Stimulated activated naive B cell treated with anti-CD40 and anti-IgM and Interleukin-4, amounts not matched to agents 10 μg/mL and 1 μg/mL and 100 μg/mL, for 72 hours (primary cell): ENCODE measurements around the gene NOS1.

Source experiments
- ATAC-seq, 2 donors: fragments of 150-1000 bp; cut with Tn5 transposase; replicated peaks; 2 replicates each; pipeline ENCODE4 v1.10.0; 2021; ENCODE audit warnings: moderate library complexity in 1 of 2
- DNase-seq: peaks from one replicate; pipeline ENCODE4 v3.0.0; 2021
- H3K27ac Mint-ChIP-seq: one replicate; pipeline ENCODE4 v1.8.0; 2022; ENCODE audit warnings: mild to moderate bottlenecking, mixed read lengths
- H3K27me3 Mint-ChIP-seq, 2 donors: one replicate each; pipeline ENCODE4 v1.8.0; 2022; ENCODE audit warnings: mixed read lengths in 2 of 2
- H3K36me3 Mint-ChIP-seq, 2 donors: one replicate each; pipeline ENCODE4 v1.8.0; 2022; ENCODE audit warnings: mixed read lengths in 2 of 2, mild to moderate bottlenecking in 1 of 2
- H3K4me1 Mint-ChIP-seq, 2 donors: one replicate each; pipeline ENCODE4 v1.8.0; 2022; ENCODE audit warnings: mixed read lengths in 2 of 2, mild to moderate bottlenecking in 1 of 2
- H3K4me3 Mint-ChIP-seq, 2 donors: one replicate each; pipeline ENCODE4 v1.8.0; 2022; ENCODE audit warnings: mild to moderate bottlenecking in 2 of 2, mixed read lengths in 2 of 2, moderate library complexity in 1 of 2
- H3K9me3 Mint-ChIP-seq, 2 donors: one replicate each; pipeline ENCODE4 v1.8.0; 2022; ENCODE audit warnings: mixed read lengths in 2 of 2, mild to moderate bottlenecking in 1 of 2

The NOS1 gene

GRCh38 chr12:117168976-117169375, 192.4 kb downstream of the NOS1 start:
- no peak for DNase-seq
- Mint-ChIP-seq H3K4me3 (no peak overlapping the region), H3K27ac (no peak overlapping the region), H3K36me3 (peaks cover 32 to 48% of the 10 kb centered on the region in 2 donors), H3K27me3 (no peaks in the 10 kb centered on the region), H3K4me1 (peaks cover 0 to 2% of the 10 kb centered on the region in 2 donors), H3K9me3 (no peaks in the 10 kb centered on the region)
- ATAC-seq = no peak

- H3K36me3 Mint-ChIP-seq = peaks cover 31 to 42% of the 10 kb centered on the region in 2 donors
- DNase-seq = no peak
Observed at GRCh38 chr12:117167769-117168168, 193.7 kb downstream of the NOS1 start.

GRCh38 chr12:117166107-117166506, 195.3 kb downstream of the NOS1 start:
- Mint-ChIP-seq H3K36me3 (peaks cover 34 to 48% of the 10 kb centered on the region in 2 donors), H3K4me1 (peaks cover 0 to 2% of the 10 kb centered on the region in 2 donors), H3K27me3 (no peaks in the 10 kb centered on the region), H3K27ac (peak overlapping the region; percentile 25), H3K4me3 (no peak overlapping the region), H3K9me3 (no peaks in the 10 kb centered on the region)
- DNase-seq = no peak
- ATAC-seq = no peak

More at GRCh38 chr12:117167769-117168168, 193.7 kb downstream of the NOS1 start:
- H3K4me3 Mint-ChIP-seq = no peak overlapping the region
- H3K9me3 Mint-ChIP-seq = no peaks in the 10 kb centered on the region
- no peak for ATAC-seq
- peaks cover 0 to 2% of the 10 kb centered on the region in 2 donors for H3K4me1 Mint-ChIP-seq
- peak overlapping the region; percentile 84 for H3K27ac Mint-ChIP-seq
- no peaks in the 10 kb centered on the region for H3K27me3 Mint-ChIP-seq

GRCh38 chr12:117165342-117165741, 196.1 kb downstream of the NOS1 start:
- Mint-ChIP-seq H3K4me3 (no peak overlapping the region), H3K9me3 (no peaks in the 10 kb centered on the region), H3K36me3 (peaks cover 36 to 56% of the 10 kb centered on the region in 2 donors), H3K4me1 (peaks cover 0 to 2% of the 10 kb centered on the region in 2 donors), H3K27me3 (no peaks in the 10 kb centered on the region), H3K27ac (no peak overlapping the region)
- no peak for DNase-seq
- ATAC-seq = no peak

- Mint-ChIP-seq H3K27ac (peak overlapping the region; percentile 42), H3K4me1 (peaks cover 2% of the 10 kb centered on the region in 2 donors)
Observed at GRCh38 chr12:117162633-117163032, 198.8 kb downstream of the NOS1 start.

GRCh38 chr12:117162167-117162539, 199.3 kb downstream of the NOS1 start:
- DNase-seq = no peak
- H3K4me3 Mint-ChIP-seq = no peak overlapping the region
- no peaks in the 10 kb centered on the region for H3K27me3 Mint-ChIP-seq
- no peak overlapping the region for H3K27ac Mint-ChIP-seq
- peaks cover 2 to 7% of the 10 kb centered on the region in 2 donors for H3K4me1 Mint-ChIP-seq
- peaks cover 54 to 63% of the 10 kb centered on the region in 2 donors for H3K36me3 Mint-ChIP-seq
- H3K9me3 Mint-ChIP-seq = no peaks in the 10 kb centered on the region
- ATAC-seq = no peak

More at GRCh38 chr12:117162633-117163032, 198.8 kb downstream of the NOS1 start:
- Mint-ChIP-seq H3K4me3 (no peak overlapping the region), H3K36me3 (peaks cover 50 to 61% of the 10 kb centered on the region in 2 donors), H3K9me3 (no peaks in the 10 kb centered on the region), H3K27me3 (no peaks in the 10 kb centered on the region)
- DNase-seq (no peak), ATAC-seq (no peak)

GRCh38 chr12:117161460-117162166, 199.8 kb downstream of the NOS1 start:
- no peak for ATAC-seq
- Mint-ChIP-seq H3K27ac (peak overlapping the region; percentile 72), H3K9me3 (no peaks in the 10 kb centered on the region), H3K27me3 (no peaks in the 10 kb centered on the region), H3K4me1 (peaks cover 0 to 8% of the 10 kb centered on the region in 2 donors), H3K4me3 (no peak overlapping the region), H3K36me3 (peaks cover 54 to 63% of the 10 kb centered on the region in 2 donors)
- no peak for DNase-seq

GRCh38 chr12:117159674-117160073, 201.8 kb downstream of the NOS1 start:
- no peaks in the 10 kb centered on the region for H3K27me3 Mint-ChIP-seq
- peaks cover 61 to 63% of the 10 kb centered on the region in 2 donors for H3K36me3 Mint-ChIP-seq
- no peaks in the 10 kb centered on the region for H3K9me3 Mint-ChIP-seq
- no peak for DNase-seq
- peaks cover 0 to 8% of the 10 kb centered on the region in 2 donors for H3K4me1 Mint-ChIP-seq
- no peak overlapping the region for H3K27ac Mint-ChIP-seq
- H3K4me3 Mint-ChIP-seq = no peak overlapping the region
- no peak for ATAC-seq

- H3K9me3 Mint-ChIP-seq = no peaks in the 10 kb centered on the region
- DNase-seq = no peak
- H3K36me3 Mint-ChIP-seq = peaks cover 58 to 64% of the 10 kb centered on the region in 2 donors
- peaks cover 0 to 8% of the 10 kb centered on the region in 2 donors for H3K4me1 Mint-ChIP-seq
- H3K4me3 Mint-ChIP-seq = no peak overlapping the region
- ATAC-seq = no peak
- H3K27ac Mint-ChIP-seq = peak overlapping the region; percentile 3
- no peaks in the 10 kb centered on the region for H3K27me3 Mint-ChIP-seq
Observed at GRCh38 chr12:117158911-117159553, 202.4 kb downstream of the NOS1 start.
